ENCODE measurements around the gene PRDM5.
"Not testable (repeated sequence)": the region's sequence is repeated elsewhere in the genome, so short reads cannot be mapped to it uniquely, and the experiment has no call there.

Gene PRDM5

GRCh38 chr4:120680647-120681228, 241.8 kb downstream of the PRDM5 start:
- no peaks in the 10 kb centered on the region for H3K4me1 ChIP-seq (ENCODE audit: control insufficient read depth, insufficient read depth, low read length)
- H3K4me3 ChIP-seq (ENCODE audit: low read depth, low read length): no peak overlapping the region
- no peaks in the 10 kb centered on the region for H3K27me3 ChIP-seq (ENCODE audit: control insufficient read depth, insufficient read depth, low read length)
- no peaks in the 10 kb centered on the region for H3K9me3 ChIP-seq (ENCODE audit: control insufficient read depth, insufficient read depth, low read depth, low read length)
- H3K36me3 ChIP-seq (ENCODE audit: control insufficient read depth, insufficient read depth, low read length): no peaks in the 10 kb centered on the region
- no peak overlapping the region for H3K27ac ChIP-seq (ENCODE audit: low read depth, low read length)
- no peak overlapping the region for H3K9ac ChIP-seq (ENCODE audit: low read length)

GRCh38 chr4:120673696-120674095, 248.8 kb downstream of the PRDM5 start:
- Histone ChIP-seq H3K36me3 (ENCODE audit: control insufficient read depth, insufficient read depth, low read length) (no peaks in the 10 kb centered on the region), H3K9ac (ENCODE audit: low read length) (no peak overlapping the region), H3K27ac (ENCODE audit: low read depth, low read length) (no peak overlapping the region), H3K4me3 (ENCODE audit: low read depth, low read length) (no peak overlapping the region), H3K4me1 (ENCODE audit: control insufficient read depth, insufficient read depth, low read length) (no peaks in the 10 kb centered on the region; the same call in 1 of the 2 replicates), H3K27me3 (ENCODE audit: control insufficient read depth, insufficient read depth, low read length) (no peaks in the 10 kb centered on the region), H3K9me3 (ENCODE audit: control insufficient read depth, insufficient read depth, low read depth, low read length) (peaks cover 8% of the 10 kb centered on the region; the same call in 1 of the 2 replicates)

- Histone ChIP-seq H3K9me3 (ENCODE audit: control insufficient read depth, insufficient read depth, low read depth, low read length) (peaks cover 8% of the 10 kb centered on the region; the same call in 1 of the 2 replicates), H3K27me3 (ENCODE audit: control insufficient read depth, insufficient read depth, low read length) (no peaks in the 10 kb centered on the region), H3K9ac (ENCODE audit: low read length) (no peak overlapping the region), H3K27ac (ENCODE audit: low read depth, low read length) (no peak overlapping the region), H3K4me1 (ENCODE audit: control insufficient read depth, insufficient read depth, low read length) (no peaks in the 10 kb centered on the region; the same call in 1 of the 2 replicates), H3K4me3 (ENCODE audit: low read depth, low read length) (no peak overlapping the region), H3K36me3 (ENCODE audit: control insufficient read depth, insufficient read depth, low read length) (no peaks in the 10 kb centered on the region)
Observed at GRCh38 chr4:120672558-120673147, 249.9 kb downstream of the PRDM5 start.

- no peaks in the 10 kb centered on the region for H3K27me3 ChIP-seq (ENCODE audit: control insufficient read depth, insufficient read depth, low read length)
Observed at GRCh38 chr4:120672076-120672475, 250.4 kb downstream of the PRDM5 start.

GRCh38 chr4:120671538-120671937, 251.0 kb downstream of the PRDM5 start:
- H3K27ac ChIP-seq (ENCODE audit: low read depth, low read length): no peak overlapping the region

More at GRCh38 chr4:120672076-120672475, 250.4 kb downstream of the PRDM5 start:
- Histone ChIP-seq H3K4me3 (ENCODE audit: low read depth, low read length) (no peak overlapping the region), H3K4me1 (ENCODE audit: control insufficient read depth, insufficient read depth, low read length) (no peaks in the 10 kb centered on the region; the same call in 1 of the 2 replicates), H3K9ac (ENCODE audit: low read length) (no peak overlapping the region), H3K36me3 (ENCODE audit: control insufficient read depth, insufficient read depth, low read length) (no peaks in the 10 kb centered on the region), H3K9me3 (ENCODE audit: control insufficient read depth, insufficient read depth, low read depth, low read length) (peaks cover 8% of the 10 kb centered on the region; the same call in 1 of the 2 replicates), H3K27ac (ENCODE audit: low read depth, low read length) (no peak overlapping the region)

GRCh38 chr4:120667102-120667501, 255.4 kb downstream of the PRDM5 start:
- no peaks in the 10 kb centered on the region for H3K27me3 ChIP-seq (ENCODE audit: control insufficient read depth, insufficient read depth, low read length)
- no peaks in the 10 kb centered on the region for H3K36me3 ChIP-seq (ENCODE audit: control insufficient read depth, insufficient read depth, low read length)
- H3K9me3 ChIP-seq (ENCODE audit: control insufficient read depth, insufficient read depth, low read depth, low read length): 0 out of 2 replicates have a peak, but pooled peaks cover 8% of the 10 kb centered on the region
- H3K27ac ChIP-seq (ENCODE audit: low read depth, low read length): no peak overlapping the region
- no peak overlapping the region for H3K9ac ChIP-seq (ENCODE audit: low read length)
- H3K4me3 ChIP-seq (ENCODE audit: low read depth, low read length): no peak overlapping the region
- no peaks in the 10 kb centered on the region; the same call in 1 of the 2 replicates for H3K4me1 ChIP-seq (ENCODE audit: control insufficient read depth, insufficient read depth, low read length)

More at GRCh38 chr4:120671538-120671937, 251.0 kb downstream of the PRDM5 start:
- H3K27me3 ChIP-seq (ENCODE audit: control insufficient read depth, insufficient read depth, low read length): no peaks in the 10 kb centered on the region
- no peak overlapping the region for H3K9ac ChIP-seq (ENCODE audit: low read length)
- H3K4me3 ChIP-seq (ENCODE audit: low read depth, low read length): no peak overlapping the region
- H3K36me3 ChIP-seq (ENCODE audit: control insufficient read depth, insufficient read depth, low read length): no peaks in the 10 kb centered on the region
- peaks cover 8% of the 10 kb centered on the region; the same call in 1 of the 2 replicates for H3K9me3 ChIP-seq (ENCODE audit: control insufficient read depth, insufficient read depth, low read depth, low read length)
- H3K4me1 ChIP-seq (ENCODE audit: control insufficient read depth, insufficient read depth, low read length): no peaks in the 10 kb centered on the region; the same call in 1 of the 2 replicates

- H3K27me3 ChIP-seq (ENCODE audit: control insufficient read depth, insufficient read depth, low read length): no peaks in the 10 kb centered on the region
- no peak overlapping the region for H3K27ac ChIP-seq (ENCODE audit: low read depth, low read length)
- H3K9ac ChIP-seq (ENCODE audit: low read length): no peak overlapping the region
- no peaks in the 10 kb centered on the region for H3K4me1 ChIP-seq (ENCODE audit: control insufficient read depth, insufficient read depth, low read length)
- H3K4me3 ChIP-seq (ENCODE audit: low read depth, low read length): no peak overlapping the region
- H3K36me3 ChIP-seq (ENCODE audit: control insufficient read depth, insufficient read depth, low read length): no peaks in the 10 kb centered on the region
- H3K9me3 ChIP-seq (ENCODE audit: control insufficient read depth, insufficient read depth, low read depth, low read length): no peaks in the 10 kb centered on the region
Observed at GRCh38 chr4:120664851-120665250, 257.7 kb downstream of the PRDM5 start.

GRCh38 chr4:120659616-120660170, 262.8 kb downstream of the PRDM5 start:
- Histone ChIP-seq H3K36me3 (ENCODE audit: control insufficient read depth, insufficient read depth, low read length) (no peaks in the 10 kb centered on the region), H3K9ac (ENCODE audit: low read length) (no peak overlapping the region), H3K4me1 (ENCODE audit: control insufficient read depth, insufficient read depth, low read length) (no peaks in the 10 kb centered on the region), H3K9me3 (ENCODE audit: control insufficient read depth, insufficient read depth, low read depth, low read length) (no peaks in the 10 kb centered on the region), H3K27ac (ENCODE audit: low read depth, low read length) (no peak overlapping the region), H3K4me3 (ENCODE audit: low read depth, low read length) (no peak overlapping the region), H3K27me3 (ENCODE audit: control insufficient read depth, insufficient read depth, low read length) (no peaks in the 10 kb centered on the region)

GRCh38 chr4:120658772-120659171, 263.8 kb downstream of the PRDM5 start:
- no peaks in the 10 kb centered on the region for H3K9me3 ChIP-seq (ENCODE audit: control insufficient read depth, insufficient read depth, low read depth, low read length)
- H3K27me3 ChIP-seq (ENCODE audit: control insufficient read depth, insufficient read depth, low read length): no peaks in the 10 kb centered on the region
- no peak overlapping the region for H3K4me3 ChIP-seq (ENCODE audit: low read depth, low read length)
- H3K4me1 ChIP-seq (ENCODE audit: control insufficient read depth, insufficient read depth, low read length): no peaks in the 10 kb centered on the region
- no peak overlapping the region for H3K27ac ChIP-seq (ENCODE audit: low read depth, low read length)
- no peaks in the 10 kb centered on the region for H3K36me3 ChIP-seq (ENCODE audit: control insufficient read depth, insufficient read depth, low read length)
- H3K9ac ChIP-seq (ENCODE audit: low read length): no peak overlapping the region

GRCh38 chr4:120653804-120654573, 268.5 kb downstream of the PRDM5 start:
- Histone ChIP-seq H3K27me3 (ENCODE audit: control insufficient read depth, insufficient read depth, low read length) (no peaks in the 10 kb centered on the region), H3K36me3 (ENCODE audit: control insufficient read depth, insufficient read depth, low read length) (no peaks in the 10 kb centered on the region), H3K9me3 (ENCODE audit: control insufficient read depth, insufficient read depth, low read depth, low read length) (no peaks in the 10 kb centered on the region), H3K4me3 (ENCODE audit: low read depth, low read length) (no peak overlapping the region), H3K27ac (ENCODE audit: low read depth, low read length) (no peak overlapping the region), H3K4me1 (ENCODE audit: control insufficient read depth, insufficient read depth, low read length) (peaks cover under 1% of the 10 kb centered on the region; the same call in 1 of the 2 replicates), H3K9ac (ENCODE audit: low read length) (no peak overlapping the region)

GRCh38 chr4:120648336-120648735, 274.2 kb downstream of the PRDM5 start:
- H3K4me3 ChIP-seq (ENCODE audit: low read depth, low read length): peak overlapping the region; percentile 44
- H3K4me1 ChIP-seq (ENCODE audit: control insufficient read depth, insufficient read depth, low read length); H3K9ac ChIP-seq (ENCODE audit: low read length); H3K36me3 ChIP-seq (ENCODE audit: control insufficient read depth, insufficient read depth, low read length); H3K27me3 ChIP-seq (ENCODE audit: control insufficient read depth, insufficient read depth, low read length); H3K9me3 ChIP-seq (ENCODE audit: control insufficient read depth, insufficient read depth, low read depth, low read length); H3K27ac ChIP-seq (ENCODE audit: low read depth, low read length): not testable (repeated sequence)

All from HUES6 (cell line).